ENCODE results near the gene DDN.

DDN gene

GRCh38 chr12:49019443-49020324, 20.5 kb upstream of the DDN start:
- Histone ChIP-seq H3K27me3 (ENCODE audit: control insufficient read depth, insufficient read depth, low read length) (no peaks in the 10 kb centered on the region), H3K9me3 (ENCODE audit: control insufficient read depth, insufficient read depth, low read length) (no peaks in the 10 kb centered on the region), H3K36me3 (ENCODE audit: control insufficient read depth, insufficient read depth, low read length) (peaks cover 31% of the 10 kb centered on the region), H3K9ac (ENCODE audit: low read depth, low read length) (no peak overlapping the region), H3K4me1 (ENCODE audit: control insufficient read depth, insufficient read depth, low read length) (peaks cover 3% of the 10 kb centered on the region), H3K4me3 (ENCODE audit: low read depth, low read length) (no peak overlapping the region)

GRCh38 chr12:49019120-49019430, 19.9 kb upstream of the DDN start:
- Histone ChIP-seq H3K36me3 (ENCODE audit: control insufficient read depth, insufficient read depth, low read length) (peaks cover 25% of the 10 kb centered on the region), H3K27me3 (ENCODE audit: control insufficient read depth, insufficient read depth, low read length) (no peaks in the 10 kb centered on the region), H3K4me3 (ENCODE audit: low read depth, low read length) (peak overlapping the region; percentile 68), H3K9ac (ENCODE audit: low read depth, low read length) (peak overlapping the region; percentile 88), H3K9me3 (ENCODE audit: control insufficient read depth, insufficient read depth, low read length) (no peaks in the 10 kb centered on the region), H3K4me1 (ENCODE audit: control insufficient read depth, insufficient read depth, low read length) (peaks cover 3% of the 10 kb centered on the region)

DNA sequence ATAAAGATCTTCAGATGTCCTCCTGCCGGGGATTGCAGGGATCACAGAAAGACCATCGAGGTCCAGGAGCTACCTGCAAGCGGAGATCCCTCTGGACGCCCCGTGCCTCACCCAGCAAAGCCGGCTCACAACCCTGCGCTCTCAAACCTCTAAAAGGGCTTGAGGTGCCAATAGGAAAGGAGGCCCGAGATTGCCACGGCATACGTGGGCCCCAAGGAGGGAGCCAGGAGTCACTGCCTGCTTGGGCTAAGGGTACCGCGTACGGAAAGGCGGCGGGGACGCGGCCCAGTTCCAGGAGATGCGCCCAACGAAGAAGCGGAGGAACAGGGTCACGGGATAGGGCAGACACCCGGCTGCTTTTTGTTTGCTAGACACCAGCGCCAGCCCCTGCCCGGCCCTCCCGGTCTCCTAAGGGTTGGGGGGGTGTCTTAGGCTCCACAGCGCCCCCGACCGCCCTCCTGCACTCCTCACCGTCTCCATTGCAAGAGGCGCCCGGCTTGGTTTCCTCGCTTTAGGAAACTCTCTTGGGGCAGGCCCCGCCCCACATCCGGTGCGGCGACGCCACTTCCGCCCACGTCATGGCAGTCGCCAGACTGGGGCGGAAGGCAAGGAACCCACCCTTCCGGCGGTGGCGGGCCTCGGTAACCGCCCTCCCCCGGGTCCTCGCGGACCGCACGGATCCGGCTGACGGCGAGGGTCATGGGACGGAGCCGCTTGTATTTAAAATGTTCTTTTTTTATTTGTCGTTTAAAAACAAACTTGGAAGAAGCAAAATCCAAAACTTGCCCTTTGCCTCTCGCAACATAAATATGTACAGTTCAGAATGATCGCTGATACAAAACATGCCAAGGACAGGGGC, 19.3 kb upstream of the DDN start, which contains the start of gene PRKAG1:
Gene PRKAG1 (minus strand): TSS at position 516 of the 859 bp plus-strand sequence. CDS start 36 bp downstream, at position 480.
- Histone ChIP-seq H3K9ac (ENCODE audit: low read depth, low read length) (peak within 1 kb of the TSS; percentile 99), H3K36me3 (ENCODE audit: control insufficient read depth, insufficient read depth, low read length) (peaks cover 19% of the 10 kb centered on the region), H3K9me3 (ENCODE audit: control insufficient read depth, insufficient read depth, low read length) (no peaks in the 10 kb centered on the region), H3K4me3 (ENCODE audit: low read depth, low read length) (peak within 1 kb of the TSS; percentile 92), H3K27me3 (ENCODE audit: control insufficient read depth, insufficient read depth, low read length) (no peaks in the 10 kb centered on the region), H3K4me1 (ENCODE audit: control insufficient read depth, insufficient read depth, low read length) (peaks cover 3% of the 10 kb centered on the region)

DNA sequence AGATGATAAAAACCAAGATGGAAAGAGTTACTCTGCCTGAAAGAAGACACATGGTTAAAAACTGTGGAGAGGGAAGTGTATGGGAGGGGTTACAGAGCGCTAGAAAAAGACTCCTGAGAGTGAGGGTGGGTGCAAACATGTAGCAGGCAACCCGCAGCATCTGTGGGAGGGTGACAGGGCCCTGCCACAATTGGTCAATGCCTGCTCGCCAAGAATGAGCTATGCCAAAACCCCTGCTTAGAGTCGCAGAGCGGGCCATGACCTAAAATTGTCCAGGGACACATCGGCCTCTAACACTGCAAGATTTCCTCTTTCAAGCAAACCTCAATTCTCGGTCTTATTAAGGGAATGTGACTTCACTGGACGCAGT, 18.7 kb upstream of the DDN start:
- Histone ChIP-seq H3K27me3 (ENCODE audit: control insufficient read depth, insufficient read depth, low read length) (no peaks in the 10 kb centered on the region), H3K4me3 (ENCODE audit: low read depth, low read length) (peak overlapping the region; percentile 92), H3K4me1 (ENCODE audit: control insufficient read depth, insufficient read depth, low read length) (peaks cover 3% of the 10 kb centered on the region), H3K36me3 (ENCODE audit: control insufficient read depth, insufficient read depth, low read length) (peaks cover 13% of the 10 kb centered on the region), H3K9ac (ENCODE audit: low read depth, low read length) (peak overlapping the region; percentile 99), H3K9me3 (ENCODE audit: control insufficient read depth, insufficient read depth, low read length) (no peaks in the 10 kb centered on the region)

DNA sequence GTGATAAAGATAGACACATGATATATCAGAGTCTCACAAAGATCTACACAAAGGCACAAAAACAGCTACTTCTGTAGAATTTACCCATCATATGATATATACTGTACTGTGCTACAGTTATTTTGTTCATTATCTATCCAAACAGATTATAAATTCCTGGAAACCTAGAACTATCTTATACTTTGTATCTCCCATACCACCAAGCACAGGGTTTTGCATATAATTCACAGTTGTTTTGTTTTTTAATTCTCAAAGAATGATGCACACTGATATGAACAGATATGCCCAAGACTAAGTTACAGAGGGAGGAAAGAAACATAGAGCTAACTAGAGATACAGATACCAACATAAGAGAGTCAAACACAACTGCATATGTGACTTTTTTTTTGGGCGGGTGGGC, 16.0 kb upstream of the DDN start:
- Histone ChIP-seq H3K9ac (ENCODE audit: low read depth, low read length) (no peak overlapping the region), H3K9me3 (ENCODE audit: control insufficient read depth, insufficient read depth, low read length) (no peaks in the 10 kb centered on the region), H3K36me3 (ENCODE audit: control insufficient read depth, insufficient read depth, low read length) (no peaks in the 10 kb centered on the region), H3K4me1 (ENCODE audit: control insufficient read depth, insufficient read depth, low read length) (peaks cover 3% of the 10 kb centered on the region), H3K4me3 (ENCODE audit: low read depth, low read length) (no peak overlapping the region), H3K27me3 (ENCODE audit: control insufficient read depth, insufficient read depth, low read length) (no peaks in the 10 kb centered on the region)

GRCh38 chr12:49014547-49014946, 15.4 kb upstream of the DDN start:
- H3K9me3 ChIP-seq (ENCODE audit: control insufficient read depth, insufficient read depth, low read length), result no peaks in the 10 kb centered on the region
- H3K36me3 ChIP-seq (ENCODE audit: control insufficient read depth, insufficient read depth, low read length), result no peaks in the 10 kb centered on the region
- H3K4me3 ChIP-seq (ENCODE audit: low read depth, low read length), result no peak overlapping the region
- H3K27me3 ChIP-seq (ENCODE audit: control insufficient read depth, insufficient read depth, low read length), result no peaks in the 10 kb centered on the region
- H3K9ac ChIP-seq (ENCODE audit: low read depth, low read length), result no peak overlapping the region
- H3K4me1 ChIP-seq (ENCODE audit: control insufficient read depth, insufficient read depth, low read length), result peaks cover 3% of the 10 kb centered on the region

DNA sequence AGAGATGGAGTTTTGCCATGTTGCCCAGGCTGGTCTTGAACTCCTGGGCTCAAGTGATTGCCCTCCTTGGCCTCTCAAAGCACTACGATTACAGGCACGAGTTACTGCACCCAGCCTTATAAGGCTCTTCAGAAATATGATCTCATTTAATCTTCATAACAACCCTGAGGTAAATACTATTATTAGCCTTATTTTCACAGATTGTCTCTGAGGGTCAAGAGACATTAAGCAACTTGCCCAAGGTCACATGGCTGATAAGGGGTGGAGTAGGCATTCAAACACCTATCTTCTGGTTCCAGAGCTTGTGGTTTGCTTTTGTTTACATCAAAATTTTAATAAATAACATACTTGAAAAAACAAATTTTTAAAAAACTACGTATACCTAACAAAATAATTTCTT, 14.3 kb upstream of the DDN start:
- Histone ChIP-seq H3K9ac (ENCODE audit: low read depth, low read length) (no peak overlapping the region), H3K4me1 (ENCODE audit: control insufficient read depth, insufficient read depth, low read length) (peaks cover 3% of the 10 kb centered on the region), H3K9me3 (ENCODE audit: control insufficient read depth, insufficient read depth, low read length) (no peaks in the 10 kb centered on the region), H3K36me3 (ENCODE audit: control insufficient read depth, insufficient read depth, low read length) (no peaks in the 10 kb centered on the region), H3K4me3 (ENCODE audit: low read depth, low read length) (no peak overlapping the region), H3K27me3 (ENCODE audit: control insufficient read depth, insufficient read depth, low read length) (no peaks in the 10 kb centered on the region)

GRCh38 chr12:49012739-49013138, 13.6 kb upstream of the DDN start:
- no peak overlapping the region for H3K4me3 ChIP-seq (ENCODE audit: low read depth, low read length)
- H3K4me1 ChIP-seq (ENCODE audit: control insufficient read depth, insufficient read depth, low read length), result peaks cover 3% of the 10 kb centered on the region
- H3K27me3 ChIP-seq (ENCODE audit: control insufficient read depth, insufficient read depth, low read length), result no peaks in the 10 kb centered on the region
- H3K9me3 ChIP-seq (ENCODE audit: control insufficient read depth, insufficient read depth, low read length), result no peaks in the 10 kb centered on the region
- H3K9ac ChIP-seq (ENCODE audit: low read depth, low read length), result no peak overlapping the region
- no peaks in the 10 kb centered on the region for H3K36me3 ChIP-seq (ENCODE audit: control insufficient read depth, insufficient read depth, low read length)

- H3K9me3 ChIP-seq (ENCODE audit: control insufficient read depth, insufficient read depth, low read length), result no peaks in the 10 kb centered on the region
- no peak overlapping the region for H3K9ac ChIP-seq (ENCODE audit: low read depth, low read length)
- H3K4me1 ChIP-seq (ENCODE audit: control insufficient read depth, insufficient read depth, low read length), result no peaks in the 10 kb centered on the region
- H3K27me3 ChIP-seq (ENCODE audit: control insufficient read depth, insufficient read depth, low read length), result no peaks in the 10 kb centered on the region
- no peak overlapping the region for H3K4me3 ChIP-seq (ENCODE audit: low read depth, low read length)
- H3K36me3 ChIP-seq (ENCODE audit: control insufficient read depth, insufficient read depth, low read length), result no peaks in the 10 kb centered on the region
These were observed 11.0 kb upstream of the DDN start for GRCh38 chr12:49010092-49010668.

DNA sequence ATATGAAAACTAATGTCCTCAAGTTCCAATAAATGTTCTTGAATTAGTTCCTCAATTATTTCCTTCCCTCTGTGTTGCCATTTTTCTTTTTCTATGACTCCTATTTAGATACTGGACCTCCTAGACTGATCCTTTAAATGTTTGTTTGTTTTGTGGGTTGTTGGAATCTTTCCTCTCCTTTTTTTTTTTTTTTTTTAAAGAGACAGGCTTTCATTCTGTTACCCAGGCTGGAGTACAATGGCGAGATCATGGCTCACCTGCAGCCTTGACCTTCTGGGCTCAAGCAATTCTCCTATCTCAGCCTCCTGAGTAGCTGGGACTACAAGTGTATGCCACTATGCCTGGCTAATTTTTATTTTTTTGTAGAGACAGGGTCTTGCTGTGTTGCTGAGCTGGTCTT, 9.8 kb upstream of the DDN start:
- H3K27me3 ChIP-seq (ENCODE audit: control insufficient read depth, insufficient read depth, low read length), result no peaks in the 10 kb centered on the region
- no peaks in the 10 kb centered on the region for H3K9me3 ChIP-seq (ENCODE audit: control insufficient read depth, insufficient read depth, low read length)
- no peak overlapping the region for H3K4me3 ChIP-seq (ENCODE audit: low read depth, low read length)
- no peaks in the 10 kb centered on the region for H3K36me3 ChIP-seq (ENCODE audit: control insufficient read depth, insufficient read depth, low read length)
- no peaks in the 10 kb centered on the region for H3K4me1 ChIP-seq (ENCODE audit: control insufficient read depth, insufficient read depth, low read length)
- no peak overlapping the region for H3K9ac ChIP-seq (ENCODE audit: low read depth, low read length)

DNA sequence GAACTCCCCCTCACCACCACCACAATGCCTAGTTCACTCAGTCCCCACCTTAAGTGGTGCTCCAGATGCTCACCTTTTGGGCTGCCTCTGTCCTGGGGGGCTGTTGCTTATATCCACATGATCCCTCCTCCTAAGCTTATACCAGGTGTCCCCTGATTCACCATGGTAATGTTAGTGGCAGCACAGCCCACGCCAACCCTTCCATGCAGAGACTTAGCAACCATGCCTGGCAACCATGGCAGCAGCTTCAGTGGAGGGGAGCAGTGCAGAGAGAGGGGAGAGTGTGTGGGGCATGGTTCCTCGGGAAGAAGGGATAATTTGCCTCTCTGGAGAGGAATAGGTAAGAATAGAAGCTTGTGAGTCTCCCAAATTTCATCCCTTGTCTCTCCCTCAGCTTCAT, 1.2 kb upstream of the DDN start:
- Histone ChIP-seq H3K9ac (ENCODE audit: low read depth, low read length) (no peak overlapping the region), H3K36me3 (ENCODE audit: control insufficient read depth, insufficient read depth, low read length) (no peaks in the 10 kb centered on the region), H3K4me1 (ENCODE audit: control insufficient read depth, insufficient read depth, low read length) (peaks cover 8% of the 10 kb centered on the region), H3K4me3 (ENCODE audit: low read depth, low read length) (no peak overlapping the region), H3K27me3 (ENCODE audit: control insufficient read depth, insufficient read depth, low read length) (peaks cover 56% of the 10 kb centered on the region), H3K9me3 (ENCODE audit: control insufficient read depth, insufficient read depth, low read length) (no peaks in the 10 kb centered on the region)
